HG02852 (cell line): ENCODE measurements around the gene LSM14A.
"Not testable (repeated sequence)": the region's sequence is repeated elsewhere in the genome, so short reads cannot be mapped to it uniquely, and the experiment has no call there.

Experiments used
- ATAC-seq: cut with Tn5 transposase; IDR thresholded peaks from one replicate; pipeline ENCODE4 v1.9.1; 2021; ENCODE audit warnings: mild to moderate bottlenecking, moderate library complexity; ENCODE audit not compliant: unreplicated experiment

The LSM14A gene

GRCh38 chr19:34189199-34189916 lies 17.1 kb downstream of the LSM14A start:
- ATAC-seq: no peak

- no peak for ATAC-seq
These were observed 17.7 kb downstream of the LSM14A start for GRCh38 chr19:34189917-34190425.

GRCh38 chr19:34191355-34191962 lies 19.2 kb downstream of the LSM14A start:
- ATAC-seq: no peak

- no peak for ATAC-seq
These were observed 21.1 kb downstream of the LSM14A start for GRCh38 chr19:34193439-34193838.

GRCh38 chr19:34193876-34194275 lies 21.6 kb downstream of the LSM14A start:
- no peak for ATAC-seq

- ATAC-seq: no peak
These were observed 28.8 kb downstream of the LSM14A start for GRCh38 chr19:34201133-34201532.

- ATAC-seq: not testable (repeated sequence)
These were observed 33.0 kb downstream of the LSM14A start for GRCh38 chr19:34205324-34205723.

- no peak for ATAC-seq
These were observed 36.1 kb downstream of the LSM14A start for GRCh38 chr19:34208291-34208884.

GRCh38 chr19:34209726-34210125 lies 37.4 kb downstream of the LSM14A start:
- ATAC-seq: no peak

- no peak for ATAC-seq
These were observed 41.0 kb downstream of the LSM14A start for GRCh38 chr19:34213283-34213682.

GRCh38 chr19:34214040-34214439 lies 41.7 kb downstream of the LSM14A start:
- no peak for ATAC-seq

GRCh38 chr19:34215006-34215665 lies 42.8 kb downstream of the LSM14A start:
- no peak for ATAC-seq

GRCh38 chr19:34215666-34216038 lies 43.3 kb downstream of the LSM14A start:
- no peak for ATAC-seq

- not testable (repeated sequence) for ATAC-seq
These were observed 44.5 kb downstream of the LSM14A start for GRCh38 chr19:34216745-34217219.

GRCh38 chr19:34217952-34218817 lies 45.9 kb downstream of the LSM14A start:
- ATAC-seq: no peak

- no peak for ATAC-seq
These were observed 46.5 kb downstream of the LSM14A start for GRCh38 chr19:34218818-34219164.

GRCh38 chr19:34220472-34221063 lies 48.3 kb downstream of the LSM14A start:
- no peak for ATAC-seq

- no peak for ATAC-seq
These were observed 50.1 kb downstream of the LSM14A start for GRCh38 chr19:34222386-34222785.

GRCh38 chr19:34224996-34225658 lies 52.8 kb downstream of the LSM14A start:
- ATAC-seq: no peak

GRCh38 chr19:34225659-34226015 lies 53.3 kb downstream of the LSM14A start:
- ATAC-seq: no peak
